Esophagus (tissue), 2 donors: Measurements from ENCODE around the gene CEBPZ. TPM values are rescaled to one million over a fixed set of nuclear protein-coding genes. Genes with fewer than 3 reads are reported as not detected.

Source experiments
- H3K27ac ChIP-seq, 2 donors: one replicate each; pipeline ENCODE4 v1.5.1; 2013; ENCODE audit warnings: low read depth in 2 of 2, mild to moderate bottlenecking in 2 of 2, inconsistent platforms in 1 of 2, low read length in 1 of 2, moderate library complexity in 1 of 2
- H3K27me3 ChIP-seq, 2 donors: one replicate each; pipeline ENCODE4 v1.6.1; 2013; ENCODE audit warnings: low read length in 2 of 2, control low read depth in 1 of 2, mild to moderate bottlenecking in 1 of 2; ENCODE audit not compliant: insufficient read depth in 2 of 2, control insufficient read depth in 1 of 2
- H3K36me3 ChIP-seq, 2 donors: one replicate each; pipeline ENCODE4 v1.6.1; 2013; ENCODE audit warnings: low read length in 1 of 2; ENCODE audit not compliant: control insufficient read depth in 2 of 2, insufficient read depth in 2 of 2
- H3K4me1 ChIP-seq, 2 donors: one replicate each; pipeline ENCODE4 v1.6.1; 2013; ENCODE audit warnings: low read length in 1 of 2; ENCODE audit not compliant: control insufficient read depth in 2 of 2, insufficient read depth in 2 of 2
- H3K4me3 ChIP-seq, 2 donors: one replicate each; pipeline ENCODE4 v1.5.1; 2013; ENCODE audit warnings: low read length in 2 of 2, mild to moderate bottlenecking in 2 of 2, low read depth in 1 of 2, moderate library complexity in 1 of 2
- H3K9me3 ChIP-seq, 2 donors: one replicate each; pipeline ENCODE4 v1.6.1; 2013; ENCODE audit warnings: mild to moderate bottlenecking in 2 of 2, low read depth in 1 of 2, low read length in 1 of 2, moderate library complexity in 1 of 2; ENCODE audit not compliant: control insufficient read depth in 2 of 2, insufficient read depth in 1 of 2
- WGBS, 2 donors: extraction: QIAGEN DNeasy Blood & Tissue Kit; methylation state at CpG; one replicate each; pipeline ENCODE4 v1.1.7; 2013; 5-methylcytosine and 5-hydroxymethylcytosine counted together
- polyA plus RNA-seq, 2 donors: library from polyadenylated mRNA; stranded (reverse); fragments of 200-250 nt; gene quantifications; one replicate each; pipeline ENCODE4 v1.2.3, GENCODE V29; 2013
- donor health status: healthy with polysubstance abuse.
- donor health status: Bipolar disorder and iron deficiency.

CEBPZ gene
- polyA plus RNA-seq, 2 donors = 32.5 to 37.4 TPM

DNA sequence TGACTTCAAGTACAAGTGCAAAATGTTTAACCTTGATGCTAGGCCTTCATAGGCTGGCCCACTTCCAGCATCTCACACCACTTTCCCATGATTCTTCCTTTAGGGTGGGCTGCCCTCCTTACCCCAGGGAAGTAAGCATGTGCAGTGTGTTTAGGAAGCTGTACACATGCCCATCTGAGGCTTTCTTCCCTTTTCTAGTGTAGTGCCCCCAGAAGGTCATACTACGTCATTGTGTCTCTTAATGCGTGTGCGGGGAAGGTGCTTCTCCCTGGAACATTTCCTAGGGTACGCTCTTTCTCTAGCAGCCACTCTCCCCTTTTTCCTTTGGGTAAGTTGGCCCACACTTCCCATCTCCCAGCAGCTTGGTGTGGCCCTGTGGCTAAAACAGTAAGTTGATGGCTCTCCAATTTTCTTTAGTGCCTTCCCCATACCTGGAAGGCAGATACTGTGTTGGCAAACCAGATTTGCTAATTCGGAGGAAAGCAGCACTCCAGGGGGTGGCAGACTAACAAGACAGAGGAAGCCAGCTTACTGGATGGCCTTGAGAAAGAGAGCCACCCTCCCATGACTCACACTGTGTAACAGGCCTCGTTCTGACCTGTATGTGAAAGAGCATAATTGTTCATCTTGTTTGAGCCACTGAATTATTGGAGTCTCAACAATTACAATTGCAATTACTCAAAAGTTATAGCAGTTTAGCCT lies 41.8 kb downstream of the CEBPZ start:
- H3K36me3 ChIP-seq = no peaks in the 10 kb centered on the region
- H3K4me1 ChIP-seq = no peaks in the 10 kb centered on the region
- peak overlapping the region in 1 of 2 donors; percentile 63 for H3K27ac ChIP-seq
- no peak overlapping the region for H3K4me3 ChIP-seq
- H3K9me3 ChIP-seq = no peaks in the 10 kb centered on the region
- 60 to 61% methylated on average over 6 of the region's 6 CpGs for WGBS, 2 donors
- H3K27me3 ChIP-seq = no peaks in the 10 kb centered on the region

DNA sequence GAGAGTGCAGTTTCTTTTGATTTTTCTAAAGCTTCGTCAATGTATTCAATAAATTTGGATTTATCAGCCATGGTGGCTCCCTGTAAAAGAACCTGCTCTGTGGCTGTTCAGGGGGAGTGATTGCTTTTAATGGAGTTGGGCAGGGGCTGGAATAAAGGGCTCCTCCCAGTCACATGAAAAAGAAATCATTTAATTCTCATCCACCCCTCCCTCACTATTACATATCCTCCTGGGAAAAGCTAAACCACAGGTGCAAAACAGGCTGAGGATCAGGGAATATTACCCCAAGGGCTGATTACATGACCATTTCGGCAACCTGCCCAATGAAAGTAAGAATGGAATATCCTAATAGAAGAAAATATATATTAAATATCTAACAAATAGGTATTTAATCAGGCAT lies 42.8 kb downstream of the CEBPZ start, which contains the start of gene SULT6B1:
TSS of gene SULT6B1 (minus strand) at position 101 of the 400 bp plus-strand sequence. CDS start at position 71, 30 bp downstream.
- peak within 1 kb of the TSS in 1 of 2 donors; percentile 63 for H3K27ac ChIP-seq
- H3K27me3 ChIP-seq = no peaks in the 10 kb centered on the region
- H3K36me3 ChIP-seq = no peaks in the 10 kb centered on the region
- H3K4me1 ChIP-seq = no peaks in the 10 kb centered on the region
- no peak within 1 kb of the TSS for H3K4me3 ChIP-seq
- H3K9me3 ChIP-seq = no peaks in the 10 kb centered on the region
- 91 to 95% methylated on average over 2 of the region's 2 CpGs for WGBS, 2 donors

DNA sequence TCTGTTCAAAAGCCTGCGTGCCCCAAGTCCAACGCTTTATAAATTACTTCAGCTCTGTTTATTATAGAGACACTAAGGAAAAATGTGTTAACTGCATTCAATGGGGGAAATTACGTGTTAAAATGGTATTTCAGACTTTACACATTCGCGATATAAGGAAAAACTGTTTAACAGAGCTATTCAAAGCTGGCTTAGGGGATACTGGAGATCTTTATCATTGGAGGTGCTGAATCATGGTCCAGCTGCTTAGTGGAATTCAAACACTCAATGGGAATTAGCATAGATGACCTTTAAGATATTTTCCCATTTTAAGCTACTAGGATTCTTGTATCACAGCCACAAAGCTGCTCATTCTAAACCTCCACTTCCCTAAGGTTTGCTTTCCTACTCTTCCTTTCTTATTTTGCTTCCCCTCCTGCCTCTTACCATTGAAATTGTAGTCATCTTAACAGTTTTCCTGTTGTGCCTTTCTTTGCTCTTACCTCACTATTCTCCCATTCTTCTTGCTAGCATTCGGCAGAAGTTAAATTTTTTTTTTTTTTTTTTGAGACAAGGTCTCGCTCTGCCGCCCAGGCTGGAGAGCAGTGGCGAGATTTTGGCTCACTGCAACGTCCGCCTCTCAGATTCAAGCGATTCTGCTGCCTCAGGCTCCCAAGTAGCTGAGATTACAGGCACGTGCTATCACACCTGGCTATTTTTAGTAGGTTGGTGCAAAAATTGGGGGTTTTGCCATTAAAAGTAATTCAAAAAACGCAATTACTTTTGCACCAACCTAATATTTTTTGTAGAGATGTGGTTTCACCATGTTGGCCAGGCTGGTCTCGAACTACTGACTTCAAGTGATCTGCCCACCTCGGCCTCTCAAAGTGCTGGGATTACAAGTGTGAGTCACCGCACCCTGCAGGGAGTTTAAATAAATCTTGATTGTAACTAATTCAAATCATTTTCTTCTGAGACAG lies 49.4 kb downstream of the CEBPZ start:
- H3K27ac ChIP-seq = no peak overlapping the region
- no peaks in the 10 kb centered on the region for H3K36me3 ChIP-seq
- no peaks in the 10 kb centered on the region for H3K27me3 ChIP-seq
- no peaks in the 10 kb centered on the region for H3K9me3 ChIP-seq
- WGBS, 2 donors = 75 to 80% methylated on average over 17 of the region's 17 CpGs
- no peak overlapping the region for H3K4me3 ChIP-seq
- H3K4me1 ChIP-seq = no peaks in the 10 kb centered on the region

DNA sequence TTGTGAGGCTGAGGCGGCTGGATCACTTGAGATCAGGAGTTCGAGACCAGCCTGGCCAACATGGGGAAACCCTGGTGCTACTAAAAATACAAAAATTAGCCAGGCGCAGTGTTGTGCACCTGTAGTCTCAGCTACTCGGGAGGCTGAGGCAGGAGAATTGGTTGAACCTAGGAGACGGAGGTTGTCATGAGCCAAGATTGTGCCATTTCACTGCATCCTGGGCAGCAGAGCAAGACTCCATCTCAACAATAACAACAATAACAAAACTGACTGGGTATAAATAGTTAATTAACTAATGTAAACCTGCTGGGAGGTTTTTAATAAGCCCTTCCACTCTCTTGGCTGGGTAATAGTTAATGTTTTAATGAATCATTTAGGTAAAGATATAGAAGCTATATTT lies 50.8 kb downstream of the CEBPZ start:
- no peak overlapping the region for H3K27ac ChIP-seq

DNA sequence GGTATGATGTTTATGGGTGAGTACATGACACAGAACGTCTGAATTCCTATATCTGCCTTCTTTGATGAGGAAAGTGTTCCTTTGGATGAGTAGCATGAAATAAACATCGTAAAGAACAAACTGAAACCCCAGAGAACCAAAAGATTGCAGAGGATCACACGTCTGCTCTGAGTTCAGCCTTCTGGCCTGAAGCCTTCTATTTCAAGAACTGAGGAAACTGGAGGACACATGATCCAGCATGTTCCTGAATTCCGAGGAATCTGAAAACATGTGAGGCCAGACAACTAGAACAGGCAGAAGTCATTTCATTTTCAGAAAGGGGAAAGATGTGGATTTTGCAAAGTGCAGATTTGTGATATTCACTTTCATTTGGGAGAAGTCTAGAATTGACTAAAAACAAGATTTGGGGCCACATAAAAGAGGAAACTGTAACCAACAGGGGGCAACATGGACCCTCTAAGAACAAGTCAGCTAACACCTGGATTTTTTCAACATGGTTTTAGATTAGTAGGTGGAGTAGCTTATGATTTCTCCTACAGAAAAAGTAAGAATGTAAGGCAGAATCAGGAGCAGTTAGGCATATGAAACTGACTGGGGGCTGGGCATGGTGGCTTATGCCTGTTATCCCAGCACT lies 51.3 kb downstream of the CEBPZ start:
- H3K4me3 ChIP-seq = no peak overlapping the region
- WGBS, 2 donors = 35 to 43% methylated on average over 4 of the region's 4 CpGs
- no peaks in the 10 kb centered on the region for H3K4me1 ChIP-seq
- H3K27me3 ChIP-seq = no peaks in the 10 kb centered on the region
- no peaks in the 10 kb centered on the region for H3K9me3 ChIP-seq
- no peak overlapping the region for H3K27ac ChIP-seq
- no peaks in the 10 kb centered on the region for H3K36me3 ChIP-seq

More for the DNA sequence above, 50.8 kb downstream of the CEBPZ start:
- 93 to 94% methylated on average over 5 of the region's 5 CpGs for WGBS, 2 donors
- Histone ChIP-seq H3K27me3 (no peaks in the 10 kb centered on the region), H3K36me3 (no peaks in the 10 kb centered on the region), H3K9me3 (no peaks in the 10 kb centered on the region), H3K4me3 (no peak overlapping the region), H3K4me1 (no peaks in the 10 kb centered on the region)

DNA sequence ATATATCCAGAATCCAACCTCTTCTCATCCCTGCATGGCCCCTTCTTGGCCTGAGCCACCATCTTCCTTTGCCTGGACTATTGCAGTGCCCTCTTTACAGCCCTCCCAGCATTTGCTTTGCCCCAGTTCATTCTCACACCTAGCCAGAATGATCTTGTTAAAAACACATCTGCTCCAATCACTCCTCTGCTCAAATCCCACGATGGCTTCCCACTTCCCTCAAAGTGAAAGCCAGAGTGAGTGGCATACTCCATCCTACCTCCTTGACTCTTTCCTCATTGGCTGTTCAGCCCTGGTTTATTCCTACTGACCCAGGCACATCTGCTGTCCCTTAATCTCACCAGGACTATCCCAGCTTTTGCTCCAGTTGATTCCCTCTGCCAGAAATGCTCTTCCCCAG lies 57.7 kb downstream of the CEBPZ start:
- no peaks in the 10 kb centered on the region for H3K9me3 ChIP-seq
- H3K4me1 ChIP-seq = no peaks in the 10 kb centered on the region
- no peak overlapping the region for H3K27ac ChIP-seq
- H3K4me3 ChIP-seq = no peak overlapping the region
- no peaks in the 10 kb centered on the region for H3K27me3 ChIP-seq
- H3K36me3 ChIP-seq = no peaks in the 10 kb centered on the region
- WGBS, 2 donors = 82 to 85% methylated on average over 1 of the region's 1 CpG

DNA sequence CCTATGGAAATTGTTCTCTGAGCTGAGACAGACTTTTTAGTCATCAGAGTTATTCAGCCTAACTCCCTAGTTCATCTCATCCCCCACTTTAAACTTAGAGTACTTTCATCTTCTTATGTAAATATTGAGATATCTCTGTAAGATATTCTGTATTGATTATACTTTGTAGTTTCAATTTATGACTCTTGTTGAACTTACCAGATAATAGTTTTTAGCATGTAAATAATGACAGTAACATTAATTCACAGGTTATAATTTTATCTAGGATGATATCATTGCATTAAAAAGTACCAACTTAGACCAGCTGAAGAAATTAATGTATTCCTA lies 59.8 kb downstream of the CEBPZ start:
- Histone ChIP-seq H3K4me3 (no peak overlapping the region), H3K27ac (no peak overlapping the region), H3K27me3 (no peaks in the 10 kb centered on the region), H3K4me1 (no peaks in the 10 kb centered on the region), H3K9me3 (no peaks in the 10 kb centered on the region), H3K36me3 (no peaks in the 10 kb centered on the region)

DNA sequence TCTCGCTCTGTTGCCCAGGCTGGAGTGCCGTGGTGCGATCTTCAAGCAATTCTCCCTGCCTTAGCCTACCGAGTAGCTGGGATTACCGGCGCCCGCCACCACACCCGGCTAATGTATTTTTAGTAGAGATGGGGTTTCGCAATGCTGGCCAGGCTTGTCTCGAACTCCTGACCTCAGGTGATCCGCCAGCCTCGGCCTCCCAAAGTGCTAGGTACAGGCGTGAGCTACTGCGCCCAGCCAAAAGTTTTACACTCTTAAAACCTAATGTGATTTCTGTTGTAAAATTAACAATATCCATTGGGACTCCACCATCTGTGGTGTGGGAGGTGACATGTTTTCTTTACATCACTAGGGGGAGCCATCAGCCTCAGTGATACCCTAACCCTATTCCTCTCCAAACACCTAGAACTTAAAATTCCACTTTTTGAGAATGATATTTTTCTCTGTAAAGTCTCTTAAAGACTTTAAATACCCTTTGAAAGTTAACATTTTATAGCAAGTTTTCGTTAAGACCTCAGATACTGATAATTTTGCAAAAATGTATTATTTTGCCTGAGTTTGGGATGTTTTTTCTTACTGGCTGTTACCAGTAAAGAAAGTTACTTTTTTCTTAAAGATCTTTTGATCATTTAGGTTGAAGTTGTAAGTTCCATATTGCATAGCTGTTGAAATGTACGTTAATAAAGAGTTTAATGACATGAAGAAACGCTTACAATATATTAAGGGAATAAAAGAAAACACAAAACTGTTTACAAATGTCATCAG lies 63.0 kb downstream of the CEBPZ start:
- no peaks in the 10 kb centered on the region for H3K27me3 ChIP-seq
- no peaks in the 10 kb centered on the region for H3K4me1 ChIP-seq
- 41 to 46% methylated on average over 17 of the region's 17 CpGs for WGBS, 2 donors
- no peaks in the 10 kb centered on the region for H3K36me3 ChIP-seq
- no peak overlapping the region for H3K4me3 ChIP-seq
- H3K9me3 ChIP-seq = no peaks in the 10 kb centered on the region
- H3K27ac ChIP-seq = peak overlapping the region; percentile 34 to 65

DNA sequence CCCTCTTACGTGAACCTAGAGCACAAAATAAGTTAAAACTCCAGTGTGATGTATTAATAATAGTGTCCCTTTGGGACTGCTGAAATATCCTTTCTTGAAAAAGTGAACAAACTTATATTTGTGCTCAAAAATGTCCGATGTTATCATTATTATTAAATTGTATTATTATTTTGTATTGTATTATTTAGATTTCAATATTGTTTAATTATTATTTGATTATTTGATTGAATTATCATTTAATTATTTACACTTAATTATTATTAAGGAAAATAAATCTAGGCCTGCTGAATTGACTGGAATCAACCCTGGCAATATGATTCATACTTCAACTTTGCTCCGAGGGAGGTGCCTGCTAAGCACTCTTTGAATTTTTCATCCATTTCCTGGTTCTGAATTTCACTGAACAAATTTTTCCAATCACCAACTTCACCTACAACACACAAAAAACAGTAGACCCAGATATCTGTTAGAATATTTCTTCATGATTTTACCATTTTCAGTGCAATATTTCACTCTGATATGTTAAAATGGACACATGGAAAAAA lies 63.7 kb downstream of the CEBPZ start:
- no peaks in the 10 kb centered on the region for H3K36me3 ChIP-seq
- H3K27ac ChIP-seq = peak overlapping the region in 1 of 2 donors; percentile 34
- H3K9me3 ChIP-seq = no peaks in the 10 kb centered on the region
- 76 to 79% methylated on average over 3 of the region's 3 CpGs for WGBS, 2 donors
- H3K4me3 ChIP-seq = no peak overlapping the region
- H3K27me3 ChIP-seq = no peaks in the 10 kb centered on the region
- no peaks in the 10 kb centered on the region for H3K4me1 ChIP-seq
